ENCODE measurements around the gene LAG3.
A peak's percentile ranks its signal among the peaks of the same experiment; 100 is the strongest.

Gene LAG3

GRCh38 chr12:6753772-6754356 lies 18.5 kb upstream of the LAG3 start:
- DNase-seq (ENCODE audit: low read depth in 2 of 2), result no peak

DNA sequence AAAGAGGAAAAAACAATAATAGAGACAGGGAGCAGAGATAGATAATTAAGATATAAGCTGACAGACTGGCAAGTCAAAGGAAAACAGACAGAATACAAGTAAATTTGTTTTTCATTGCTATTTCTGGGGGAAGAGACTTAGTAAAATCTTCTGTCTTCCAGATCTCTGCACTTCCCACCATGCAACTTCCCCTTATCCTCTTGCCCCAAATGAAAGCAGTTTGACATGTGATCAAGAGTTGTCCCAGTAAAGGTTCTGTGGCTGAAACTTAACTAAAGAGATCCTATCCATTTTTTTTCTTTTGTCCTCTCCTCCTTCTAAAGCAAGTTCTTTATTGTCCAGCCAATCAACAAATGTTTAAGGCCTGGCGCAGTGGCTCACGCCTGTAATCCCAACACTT lies 17.9 kb upstream of the LAG3 start:
- DNase-seq (ENCODE audit: low read depth in 2 of 2), result no peak

DNA sequence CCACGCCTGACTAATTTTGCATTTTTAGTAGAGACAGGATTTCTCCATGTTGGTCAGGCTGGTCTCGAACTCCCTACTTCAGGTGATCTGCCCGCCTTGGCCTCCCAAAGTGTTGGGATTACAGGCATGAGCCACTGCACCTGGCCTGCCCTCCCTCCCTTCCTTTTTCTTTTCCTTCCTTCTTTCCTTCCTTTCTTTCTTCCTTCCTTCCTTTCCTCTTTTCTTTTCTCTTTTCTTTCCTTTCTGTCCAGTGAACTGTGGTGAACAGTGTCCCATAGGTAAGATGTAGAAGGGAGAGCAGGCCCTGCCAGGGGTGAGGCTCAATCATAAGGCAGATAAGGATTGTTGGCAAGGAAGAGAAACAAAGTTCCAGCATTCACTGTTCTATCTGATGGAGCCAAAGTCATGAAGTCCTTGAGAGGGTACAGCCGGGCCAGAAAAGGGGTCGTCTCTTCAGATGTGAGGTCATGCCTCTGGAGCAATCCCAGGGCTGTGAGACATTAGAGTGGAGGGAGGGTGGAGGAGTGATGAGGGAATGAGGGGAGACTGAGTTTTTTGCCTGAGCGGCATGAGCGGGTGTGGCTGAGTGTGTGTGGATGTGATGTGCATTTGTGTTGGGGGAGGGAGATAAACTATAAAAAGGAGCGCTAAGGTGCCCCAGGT lies 15.2 kb upstream of the LAG3 start:
- no peak for DNase-seq (ENCODE audit: low read depth in 2 of 2)

DNA sequence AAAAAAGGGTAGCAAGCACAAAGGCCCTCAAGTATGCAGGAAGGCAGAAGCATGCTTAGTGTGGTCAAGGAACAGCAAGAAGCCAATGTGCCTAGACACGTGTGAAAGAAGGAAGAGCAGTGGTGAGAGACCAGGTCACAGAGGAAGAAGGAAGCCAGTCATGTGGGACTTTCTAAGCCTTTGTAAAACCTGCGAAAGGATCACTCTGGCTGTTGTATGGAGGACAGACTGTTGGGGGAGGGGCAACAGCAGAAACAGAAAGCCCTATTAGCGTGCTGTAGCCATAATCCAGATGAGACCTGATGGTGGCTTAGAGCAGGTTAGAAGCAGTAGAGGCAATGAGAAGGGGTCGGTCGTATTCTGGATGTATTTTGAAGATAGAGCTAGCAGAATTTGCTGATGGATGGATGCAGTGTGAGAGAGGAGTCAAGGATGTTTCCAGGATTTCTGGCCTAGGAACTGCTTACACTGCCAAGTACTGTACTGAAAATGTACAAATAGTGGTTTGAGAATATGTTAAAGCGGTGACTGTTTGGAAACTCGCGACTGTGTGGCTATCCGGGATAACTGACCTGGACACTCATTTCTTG lies 13.7 kb upstream of the LAG3 start:
- DNase-seq (ENCODE audit: low read depth in 2 of 2), result no peak

DNA sequence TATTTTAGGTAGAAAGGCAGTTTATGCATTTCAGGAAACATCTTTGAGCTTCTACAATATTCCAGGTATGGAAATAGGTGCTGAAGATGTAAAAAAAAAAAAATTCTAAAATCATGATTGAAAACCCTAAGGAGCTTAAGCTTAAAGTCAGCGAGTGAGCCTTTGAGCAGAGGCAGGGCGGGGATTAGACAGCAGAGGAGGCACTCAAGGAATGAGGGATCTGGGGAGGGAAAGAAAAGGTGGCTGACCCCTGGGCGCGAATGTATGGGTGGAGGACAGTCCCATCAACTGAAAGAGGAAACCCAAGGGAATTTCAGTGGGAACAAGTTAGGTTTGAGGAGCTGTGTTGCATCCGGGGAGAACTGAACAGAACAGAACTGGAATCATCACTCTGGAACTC lies 12.6 kb upstream of the LAG3 start:
- no peak for DNase-seq (ENCODE audit: low read depth in 2 of 2)

GRCh38 chr12:6763380-6763779 lies 8.9 kb upstream of the LAG3 start:
- DNase-seq (ENCODE audit: low read depth in 2 of 2), result no peak

DNA sequence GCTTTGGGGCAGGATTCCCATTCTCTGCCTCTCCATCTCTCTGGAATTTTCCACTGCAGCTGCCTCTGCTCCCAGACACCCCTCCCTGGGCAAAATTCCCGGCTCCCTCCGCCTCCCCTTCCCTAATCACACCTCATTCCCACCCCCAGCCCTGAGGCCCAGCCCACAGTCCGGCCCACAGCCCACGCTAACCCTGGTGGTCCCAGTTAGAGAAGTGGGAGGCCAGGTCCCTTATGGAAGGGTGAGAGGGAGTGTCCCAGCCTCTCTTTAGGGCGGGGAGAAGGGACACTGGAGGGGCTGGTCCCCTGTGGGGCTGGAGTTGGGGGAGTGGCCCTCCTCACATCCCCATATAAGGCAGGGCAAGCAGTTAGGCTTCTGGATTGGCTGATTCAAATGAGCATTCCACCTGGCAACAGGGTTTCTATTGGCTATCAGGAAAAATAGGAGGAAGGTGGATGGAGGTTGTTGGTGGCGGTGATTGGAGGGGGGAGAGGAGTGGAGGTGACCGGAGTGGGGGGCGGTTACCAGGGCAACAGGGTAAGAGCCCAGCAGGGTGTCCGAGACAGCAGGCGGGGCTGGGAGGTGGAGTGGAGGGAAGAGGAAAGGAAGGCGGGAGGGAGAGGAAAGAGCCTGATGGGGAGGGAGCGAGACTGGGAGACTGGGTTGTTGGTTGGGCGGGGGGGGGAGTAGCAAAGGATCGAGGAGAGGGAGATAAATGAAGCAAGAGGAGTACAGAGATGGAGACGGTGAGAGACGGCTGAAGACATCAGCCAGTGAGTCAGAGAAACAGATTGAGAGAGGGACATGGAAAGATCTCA lies 8.1 kb upstream of the LAG3 start:
- no peak for DNase-seq (ENCODE audit: low read depth in 2 of 2)

GRCh38 chr12:6765048-6765633 lies 7.2 kb upstream of the LAG3 start:
- DNase-seq (ENCODE audit: low read depth in 2 of 2), result no peak

DNA sequence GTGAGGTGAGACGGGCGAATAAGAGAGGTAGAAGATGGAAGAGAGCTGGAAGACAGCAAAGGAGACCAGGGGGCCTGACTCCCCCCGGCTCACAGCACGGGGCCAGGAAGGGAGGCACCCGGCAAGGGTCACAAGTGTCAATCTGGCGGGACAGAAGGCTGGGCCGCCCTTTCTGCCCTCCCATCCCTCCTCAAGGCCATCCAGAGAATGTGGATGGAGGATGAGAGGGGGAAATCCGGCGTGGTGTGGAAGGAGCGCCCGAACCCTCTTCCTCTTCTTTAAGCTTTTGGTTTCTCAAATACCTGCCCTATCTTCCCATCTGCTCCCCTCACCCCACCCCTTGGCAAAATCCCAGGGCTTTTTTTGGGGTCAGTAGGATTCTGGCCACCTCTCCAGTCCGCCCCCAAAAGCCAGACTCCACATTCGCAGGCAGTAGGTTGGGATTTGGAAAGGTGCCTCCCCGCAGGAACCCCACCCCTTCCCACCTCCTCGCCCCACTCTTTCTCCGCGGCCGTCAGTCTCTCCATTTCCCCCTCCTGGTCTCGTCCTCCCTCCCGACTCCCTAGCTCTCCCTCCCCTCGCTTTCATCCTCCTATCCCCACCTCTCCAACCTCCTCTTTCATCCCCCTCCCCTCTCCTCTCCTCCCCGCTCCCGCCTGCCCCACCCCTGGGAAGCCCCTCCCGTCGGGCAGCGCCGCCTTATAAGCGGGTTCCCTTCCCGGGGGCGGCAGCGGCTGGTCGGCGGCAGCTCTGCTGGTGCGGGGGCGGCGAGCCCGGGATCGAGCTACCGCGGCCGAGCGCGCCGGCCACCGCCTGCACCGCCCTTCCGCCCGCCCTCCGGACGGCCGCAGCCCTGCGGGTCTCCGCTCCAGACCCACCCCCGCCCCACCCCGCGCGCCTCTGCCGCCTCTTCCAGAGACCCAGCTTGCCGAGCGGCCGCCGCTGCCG lies 6.4 kb upstream of the LAG3 start, which contains the start of gene PTMS:
Gene PTMS (plus strand): TSS at position 730 of the 948 bp plus-strand sequence. CDS start 343 bp downstream, outside the sequence.
- no peak for DNase-seq (ENCODE audit: low read depth in 2 of 2)

- DNase-seq (ENCODE audit: low read depth in 2 of 2), result peak in 1 of 2 donors; percentile 17
Observed at GRCh38 chr12:6766651-6767349, 5.5 kb upstream of the LAG3 start.

DNA sequence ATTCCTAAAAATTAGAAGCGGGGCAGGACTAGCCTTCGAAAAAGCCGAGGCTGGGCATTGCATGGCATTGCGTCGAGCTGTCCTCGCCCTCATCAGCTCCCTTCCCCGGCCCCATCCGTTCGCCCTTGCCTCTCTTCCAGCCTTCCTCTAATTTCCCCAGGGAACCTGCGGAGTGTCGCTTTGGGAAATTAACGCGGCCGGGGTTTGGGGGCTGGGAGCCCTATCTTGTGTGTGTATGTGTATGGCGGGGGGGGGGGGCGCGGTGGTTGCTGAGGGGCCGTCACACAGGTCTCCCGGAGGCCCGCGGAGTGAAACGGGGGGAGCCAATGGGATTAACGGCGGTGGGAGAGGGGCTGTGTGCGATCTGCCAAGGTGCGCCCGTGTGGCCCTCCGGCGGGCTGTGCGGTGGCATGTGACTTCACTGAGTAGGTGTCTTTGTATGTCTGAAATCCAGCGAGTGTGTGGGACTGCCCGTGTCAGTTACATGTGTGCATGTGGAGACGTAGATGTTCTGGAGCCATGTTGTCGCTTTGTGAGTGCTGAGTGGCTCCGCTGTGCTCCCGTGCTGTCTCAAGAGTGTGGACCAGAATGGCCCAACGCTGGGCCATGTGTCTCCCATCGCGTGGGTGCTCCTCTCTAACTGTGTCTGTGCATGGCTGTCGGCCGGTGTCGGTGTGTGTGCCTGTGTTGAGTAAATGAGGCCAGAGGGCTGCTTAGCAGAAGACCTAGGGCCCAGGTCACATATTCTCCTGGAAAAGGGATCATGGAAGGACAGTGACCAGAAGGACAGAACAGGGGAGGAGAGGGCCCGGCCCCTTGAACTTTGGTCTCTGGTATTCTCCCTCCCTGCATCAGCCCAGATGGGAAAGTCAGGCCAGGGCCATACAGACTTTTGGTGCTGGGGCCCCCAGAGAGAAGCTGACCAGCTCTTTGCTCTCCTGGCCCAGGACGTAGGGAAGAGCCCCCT lies 4.7 kb upstream of the LAG3 start:
- DNase-seq (ENCODE audit: low read depth in 2 of 2), result no peak

- DNase-seq (ENCODE audit: low read depth in 2 of 2), result no peak
Observed at GRCh38 chr12:6768437-6768914, 3.8 kb upstream of the LAG3 start.

DNA sequence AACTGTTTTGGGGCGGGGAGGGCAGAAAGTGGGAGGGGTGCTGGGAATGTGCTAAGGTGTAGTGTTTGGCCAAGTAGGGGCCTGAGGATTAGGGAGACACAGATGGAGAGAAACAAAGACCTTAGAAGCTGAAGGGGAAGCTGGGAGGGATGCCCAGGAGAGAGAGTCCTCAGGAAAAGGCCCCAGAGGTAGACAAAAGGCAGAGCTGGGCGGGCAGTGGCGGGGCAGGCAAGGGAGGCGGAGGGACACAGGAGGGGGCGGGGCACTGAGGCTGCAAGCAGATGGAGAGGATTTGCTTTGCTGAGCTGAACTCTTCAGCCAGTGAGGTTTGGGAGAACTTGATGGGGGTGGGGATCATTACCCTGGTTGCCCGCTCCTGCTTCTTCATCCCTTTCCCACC lies 3.3 kb upstream of the LAG3 start:
- DNase-seq (ENCODE audit: low read depth in 2 of 2), result no peak

DNA sequence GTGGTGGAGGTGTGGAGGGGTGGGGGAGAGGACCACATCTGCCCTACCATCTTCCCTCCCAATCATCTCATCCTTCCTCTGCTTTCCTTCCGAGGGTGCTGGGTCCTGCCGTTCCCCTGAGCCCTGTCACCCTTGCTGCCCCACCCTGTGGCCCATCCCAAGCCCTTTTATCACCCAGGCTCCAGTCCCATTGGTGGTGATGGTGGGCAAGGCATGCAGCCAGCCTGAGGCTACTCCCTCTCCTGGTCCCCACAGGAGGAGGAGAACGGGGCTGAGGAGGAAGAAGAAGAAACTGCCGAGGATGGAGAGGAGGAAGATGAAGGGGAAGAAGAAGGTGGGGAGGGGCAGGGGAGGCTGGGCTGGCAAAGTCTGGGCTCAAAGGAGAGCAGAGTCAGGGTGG lies 2.7 kb upstream of the LAG3 start:
- no peak for DNase-seq (ENCODE audit: low read depth in 2 of 2)

GRCh38 chr12:6770094-6770493 lies 2.2 kb upstream of the LAG3 start:
- no peak for DNase-seq (ENCODE audit: low read depth in 2 of 2)

DNA sequence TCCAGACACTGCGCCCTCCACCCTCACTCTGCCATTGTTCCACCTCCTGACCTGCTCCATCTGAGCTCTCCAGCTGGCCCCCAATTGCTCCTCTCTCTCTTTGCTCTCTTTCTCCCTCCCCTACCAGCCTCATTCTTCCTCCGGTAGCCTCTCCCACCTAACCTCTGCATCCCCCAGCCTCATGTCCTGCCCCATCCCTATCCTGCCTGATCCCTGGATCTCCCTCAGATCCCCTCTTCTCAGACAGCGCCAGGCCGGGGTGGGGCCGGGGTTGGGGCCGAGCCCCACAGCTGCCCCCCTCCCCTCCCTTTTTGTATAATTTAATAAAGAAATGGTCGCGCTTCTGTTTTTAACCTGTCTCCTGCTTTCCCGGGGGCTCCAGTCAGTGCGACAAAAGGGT lies 1.7 kb upstream of the LAG3 start:
- DNase-seq (ENCODE audit: low read depth in 2 of 2), result no peak

DNA sequence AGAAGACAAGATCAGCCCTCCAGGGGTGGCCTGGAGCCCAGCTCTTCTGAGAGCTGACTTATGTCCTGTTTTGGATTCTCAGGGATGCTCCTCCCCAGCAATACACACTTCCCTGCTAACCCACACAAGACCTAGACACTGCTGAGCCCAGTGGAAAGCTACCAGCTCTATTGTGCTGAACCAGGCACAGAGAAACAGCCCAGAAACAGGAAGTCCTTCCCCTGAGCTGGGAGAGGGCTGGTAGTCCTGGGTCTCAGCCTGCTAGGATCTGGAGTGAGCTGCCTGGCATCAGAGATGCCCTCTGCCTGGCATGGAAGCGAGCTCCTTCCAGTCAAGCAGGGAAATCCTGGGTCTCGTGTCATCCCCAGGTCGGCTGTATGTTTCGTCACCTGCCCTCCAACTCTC lies 1.2 kb upstream of the LAG3 start:
- DNase-seq (ENCODE audit: low read depth in 2 of 2), result no peak

- no peak for DNase-seq (ENCODE audit: low read depth in 2 of 2)
Observed at GRCh38 chr12:6771509-6772330, 600 bp upstream of the LAG3 start.
